Brain microvascular endothelial cell (primary cell): ENCODE data around the gene PDHX.
A peak's percentile ranks its signal among the peaks of the same experiment; 100 is the strongest.

ENCODE experiments used
- DNase-seq: peaks from one replicate; pipeline ENCODE4 v3.0.0-alpha.2; 2020
- H3K27ac ChIP-seq: fragments of 250-450 bp; sonication (Bioruptor Pico); 2 replicates; pipeline ENCODE4 v1.5.1; 2020; ENCODE audit warnings: mild to moderate bottlenecking, moderate library complexity
- H3K27me3 ChIP-seq: fragments of 250-450 bp; sonication (Bioruptor Pico); replicated peaks from 2 replicates; pipeline ENCODE4 v1.5.1; 2020; ENCODE audit warnings: mild to moderate bottlenecking
- H3K36me3 ChIP-seq: fragments of 250-450 bp; sonication (Bioruptor Pico); replicated peaks from 2 replicates; pipeline ENCODE4 v1.5.1; 2020; ENCODE audit warnings: mild to moderate bottlenecking
- H3K4me3 ChIP-seq: 2 replicates; pipeline ENCODE4 v1.5.1; 2011; ENCODE audit warnings: low read depth, mild to moderate bottlenecking, control low read depth, low read length, moderate library complexity
- CTCF ChIP-seq: IDR thresholded peaks from 2 replicates; pipeline ENCODE4 v1.5.1; 2011; ENCODE audit warnings: low read depth, mild to moderate bottlenecking, moderate library complexity, low read length, control low read depth, inconsistent platforms; ENCODE audit errors: missing control alignments
- in situ Hi-C: cut with HindIII; loops from 2 replicates; pipeline ENCODE4 v1.10.0; 2017; ENCODE audit warnings: low sequenced_read_pairs, low pct_ligation_motif_present

The PDHX gene

GRCh38 chr11:34926101-34926830 lies 9.8 kb downstream of the PDHX start:
- H3K4me3 ChIP-seq = no peak overlapping the region
- in situ Hi-C loops = loop anchor here (25.0 kb wide), 1 partner anchor 461 kb away; no protein-coding TSS in a partner anchor
- peak; percentile 49 for TF ChIP-seq CTCF
- H3K27ac ChIP-seq = no peak overlapping the region
- DNase-seq = peak; percentile 24
- H3K36me3 ChIP-seq = no peaks in the 10 kb centered on the region
- H3K27me3 ChIP-seq = no peaks in the 10 kb centered on the region

GRCh38 chr11:34926831-34927132 lies 10.4 kb downstream of the PDHX start:
- in situ Hi-C loops = loop anchor here (25.0 kb wide), 1 partner anchor 461 kb away; no protein-coding TSS in a partner anchor
- DNase-seq = no peak

GRCh38 chr11:34928268-34928959 lies 12.0 kb downstream of the PDHX start:
- DNase-seq = no peak
- no peak for TF ChIP-seq CTCF
- no peak overlapping the region for H3K27ac ChIP-seq
- H3K36me3 ChIP-seq = no peaks in the 10 kb centered on the region
- no peak overlapping the region for H3K4me3 ChIP-seq
- no peaks in the 10 kb centered on the region for H3K27me3 ChIP-seq
- in situ Hi-C loops = loop anchor here (25.0 kb wide), 1 partner anchor 459 kb away; no protein-coding TSS in a partner anchor

More at GRCh38 chr11:34926831-34927132, 10.4 kb downstream of the PDHX start:
- Histone ChIP-seq H3K4me3 (no peak overlapping the region), H3K27ac (no peak overlapping the region), H3K27me3 (no peaks in the 10 kb centered on the region), H3K36me3 (no peaks in the 10 kb centered on the region)
- TF ChIP-seq CTCF = no peak

- H3K27ac ChIP-seq = no peak overlapping the region
- TF ChIP-seq CTCF = no peak
- DNase-seq = no peak
- H3K36me3 ChIP-seq = no peaks in the 10 kb centered on the region
- no peaks in the 10 kb centered on the region for H3K27me3 ChIP-seq
- no peak overlapping the region for H3K4me3 ChIP-seq
- in situ Hi-C loops = loop anchor here (25.0 kb wide), 1 partner anchor 458 kb away; no protein-coding TSS in a partner anchor
Measured at GRCh38 chr11:34928960-34929680, 12.7 kb downstream of the PDHX start.

GRCh38 chr11:34929794-34930763 lies 13.7 kb downstream of the PDHX start:
- no peaks in the 10 kb centered on the region for H3K27me3 ChIP-seq
- in situ Hi-C loops = loop anchor here (25.0 kb wide), 1 partner anchor 457 kb away; no protein-coding TSS in a partner anchor

More at GRCh38 chr11:34929794-34930763, 13.7 kb downstream of the PDHX start:
- no peak for DNase-seq
- H3K27ac ChIP-seq = no peak overlapping the region
- no peaks in the 10 kb centered on the region for H3K36me3 ChIP-seq
- H3K4me3 ChIP-seq = no peak overlapping the region
- TF ChIP-seq CTCF = no peak
